Left renal cortex interstitium (tissue), 4 donors: Measurements from ENCODE around the gene CACNA1G. TPM values are rescaled to one million over a fixed set of nuclear protein-coding genes. Genes with fewer than 3 reads are reported as not detected.

Experiments
- DNase-seq, 4 donors: peaks; one replicate each; pipeline ENCODE4 v3.0.0-alpha.2; 2013; ENCODE audit warnings: low read depth in 4 of 4, low spot score in 2 of 4, missing footprints in 1 of 4
- polyA plus RNA-seq, 4 donors: library from polyadenylated mRNA; unstranded; fragments of 120-200 nt; gene quantifications; one replicate each; pipeline ENCODE4 v1.2.1, GENCODE V29; 2013; ENCODE audit not compliant: insufficient read length in 4 of 4

The CACNA1G gene
- polyA plus RNA-seq, 4 donors: 7.6 to 10.4 (median 8.1) TPM

- no peak for DNase-seq
Measured at GRCh38 chr17:50642071-50642721, 81.7 kb downstream of the CACNA1G start.

DNA sequence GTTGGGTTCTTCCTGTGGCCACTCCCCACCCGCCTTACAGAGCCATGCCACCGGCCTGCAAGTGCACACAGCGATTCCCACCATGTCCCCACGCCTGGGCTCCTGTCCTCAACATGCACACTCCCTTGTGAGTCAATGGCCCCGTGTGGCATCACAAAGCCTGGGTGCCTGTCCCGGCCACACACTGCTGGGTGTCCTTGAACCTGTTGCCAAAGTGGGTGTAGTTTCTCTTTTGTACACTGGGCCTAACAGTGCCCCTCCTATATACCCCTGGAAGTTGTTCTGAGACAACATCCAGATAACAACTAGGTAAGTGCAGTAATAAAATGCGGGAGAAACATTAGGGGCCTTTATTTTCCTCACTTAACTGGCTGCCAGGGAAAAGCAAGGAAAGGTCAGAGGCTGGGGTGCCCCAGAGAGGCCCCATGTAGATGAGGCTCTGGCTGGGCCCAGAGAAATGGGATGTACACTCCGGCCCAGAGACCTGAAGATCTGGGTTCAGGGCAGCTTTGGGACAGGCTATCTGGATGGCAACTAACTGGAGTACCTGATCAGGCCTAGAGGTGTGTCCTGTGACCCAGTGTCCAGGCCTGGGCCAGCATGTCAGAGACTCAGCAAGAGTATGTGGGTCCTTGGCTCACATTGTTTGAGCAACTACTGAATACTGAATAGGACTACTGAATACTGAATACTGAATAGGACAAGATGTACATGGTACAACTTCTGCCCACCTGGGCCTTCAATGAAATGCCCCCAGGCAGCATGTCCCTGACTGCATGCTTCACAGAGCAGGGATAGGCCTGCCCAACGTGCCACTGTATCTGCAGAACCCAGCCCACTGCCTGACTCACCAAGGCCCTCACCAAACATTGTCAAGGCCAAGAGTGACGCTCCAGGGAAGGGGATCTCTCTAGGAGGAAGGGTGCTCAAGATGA, 82.5 kb downstream of the CACNA1G start:
- DNase-seq: no peak

DNA sequence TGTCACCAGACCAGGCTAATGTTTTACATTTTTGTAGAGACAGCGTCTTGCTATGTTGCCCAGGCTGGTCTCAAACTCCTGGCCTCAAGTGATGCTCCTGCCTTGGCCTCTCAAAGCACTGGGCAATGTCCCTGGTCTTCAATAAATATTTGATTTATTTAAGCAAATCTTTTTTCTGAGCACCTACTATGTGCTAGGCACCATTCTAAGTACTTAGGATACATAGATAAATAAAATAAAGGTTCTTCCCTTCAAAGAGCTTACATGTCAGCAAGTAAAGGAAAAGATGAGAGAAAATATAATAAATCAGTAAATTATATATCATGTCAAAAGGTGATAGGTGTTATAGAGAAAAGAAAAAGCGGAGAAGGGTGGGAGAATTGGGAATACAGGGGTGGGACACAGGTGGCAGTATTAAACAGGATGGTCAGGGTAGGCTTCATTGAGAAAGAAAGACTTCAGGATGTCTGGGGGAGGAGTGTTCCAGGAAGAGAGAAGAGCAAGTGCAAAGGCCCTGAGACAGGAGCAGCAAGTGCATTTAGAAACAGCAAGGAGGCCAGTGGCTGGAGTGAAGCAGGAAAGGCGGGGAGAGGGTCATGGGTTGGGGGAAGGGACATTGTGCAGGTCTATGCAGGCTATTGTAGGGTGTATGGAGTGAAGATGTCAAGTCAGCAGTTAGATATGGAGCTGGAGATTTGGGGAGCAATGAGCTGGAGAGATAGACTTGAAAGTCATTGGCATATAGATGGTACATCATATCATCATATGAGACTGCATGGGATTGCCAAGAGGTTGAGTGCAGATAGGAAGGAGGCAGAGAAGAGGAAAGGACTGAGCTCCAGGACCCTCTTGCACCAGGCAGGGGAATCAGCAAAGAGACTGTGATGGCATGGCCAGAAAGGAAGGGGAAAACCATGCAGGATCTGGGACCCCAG, 85.5 kb downstream of the CACNA1G start:
- DNase-seq: no peak

DNA sequence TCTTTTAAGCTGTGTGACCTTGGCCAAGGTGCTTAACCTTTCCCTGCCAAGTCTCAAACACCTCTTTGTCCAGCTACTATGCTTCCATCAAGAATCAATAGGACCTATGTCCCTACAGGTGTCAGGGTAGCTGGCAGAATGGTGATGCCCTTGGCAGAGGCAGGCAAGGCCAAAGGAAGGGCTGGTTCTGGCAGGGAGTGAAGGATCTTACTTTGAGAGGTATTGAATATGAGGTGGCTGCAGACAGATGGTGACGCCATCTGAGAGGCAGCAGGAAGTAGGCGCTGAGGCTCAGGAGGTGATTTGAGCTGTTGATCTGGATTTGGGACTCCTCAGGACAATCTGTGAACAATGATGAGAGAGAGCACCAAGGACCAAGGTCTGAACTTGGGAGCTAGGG, 86.7 kb downstream of the CACNA1G start:
- no peak for DNase-seq

- DNase-seq: no peak
Measured at GRCh38 chr17:50649042-50649908, 88.8 kb downstream of the CACNA1G start.

GRCh38 chr17:50651661-50652060, 91.1 kb downstream of the CACNA1G start:
- DNase-seq: no peak

DNA sequence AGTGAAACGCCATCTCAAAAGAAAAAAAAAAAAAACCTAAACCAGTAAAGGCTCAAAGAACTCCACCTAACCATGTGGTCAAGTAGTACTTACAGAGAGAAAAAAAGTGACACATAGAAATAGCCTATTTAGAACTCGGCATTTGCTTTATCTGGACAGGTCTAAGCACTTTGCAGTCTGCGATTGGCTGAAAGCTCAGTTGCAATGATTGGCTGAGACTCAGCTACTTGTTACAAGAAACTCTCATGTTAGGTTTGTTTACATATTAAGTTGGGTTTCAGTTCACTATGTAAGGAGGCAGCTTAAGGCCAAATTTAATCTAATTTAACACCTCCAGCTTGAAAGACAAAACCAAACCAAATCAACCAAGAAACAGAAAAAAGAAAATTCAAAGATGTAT, 93.2 kb downstream of the CACNA1G start:
- DNase-seq: no peak

DNA sequence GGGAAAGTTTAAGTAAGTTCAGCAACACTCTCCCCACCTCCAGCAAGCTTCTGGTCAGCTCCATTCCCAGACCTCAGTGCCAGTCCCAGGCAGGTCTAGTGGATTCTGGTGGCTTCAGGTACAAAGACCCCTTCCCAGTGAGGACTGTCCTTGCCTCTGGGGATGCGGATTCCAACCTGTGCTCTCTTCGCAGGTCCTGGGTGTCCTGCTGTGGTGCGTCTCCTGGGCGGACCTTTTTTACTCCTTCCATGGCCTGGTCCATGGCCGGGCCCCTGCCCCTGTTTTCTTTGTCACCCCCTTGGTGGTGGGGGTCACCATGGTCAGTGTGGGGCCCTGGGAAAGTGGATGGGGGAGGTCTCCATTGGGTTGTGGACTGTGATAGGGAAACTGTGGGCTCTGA, 96.0 kb downstream of the CACNA1G start:
- no peak for DNase-seq

GRCh38 chr17:50657054-50657453, 96.5 kb downstream of the CACNA1G start:
- DNase-seq: no peak

- DNase-seq: no peak
Measured at GRCh38 chr17:50657627-50658026, 97.1 kb downstream of the CACNA1G start.

DNA sequence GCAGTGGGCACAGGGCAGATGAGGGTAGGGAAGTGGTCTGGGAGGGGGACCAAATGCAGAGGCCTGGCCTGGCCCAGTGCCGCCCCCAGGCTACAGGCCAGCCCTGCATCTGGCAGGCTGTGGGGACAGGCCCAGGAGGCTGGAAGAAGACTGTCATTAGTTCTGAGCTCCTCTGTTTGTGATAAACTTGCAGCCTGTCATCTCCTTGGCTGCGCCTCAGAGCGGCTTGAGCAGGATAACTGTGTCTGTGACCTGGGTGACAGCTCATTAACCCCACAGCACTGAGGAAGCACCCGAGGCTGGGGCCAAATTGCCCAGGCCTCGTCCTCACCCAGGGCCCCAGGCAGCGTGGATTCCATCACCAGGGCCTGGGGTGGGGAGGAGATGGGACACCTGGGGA, 98.1 kb downstream of the CACNA1G start:
- DNase-seq: no peak

DNA sequence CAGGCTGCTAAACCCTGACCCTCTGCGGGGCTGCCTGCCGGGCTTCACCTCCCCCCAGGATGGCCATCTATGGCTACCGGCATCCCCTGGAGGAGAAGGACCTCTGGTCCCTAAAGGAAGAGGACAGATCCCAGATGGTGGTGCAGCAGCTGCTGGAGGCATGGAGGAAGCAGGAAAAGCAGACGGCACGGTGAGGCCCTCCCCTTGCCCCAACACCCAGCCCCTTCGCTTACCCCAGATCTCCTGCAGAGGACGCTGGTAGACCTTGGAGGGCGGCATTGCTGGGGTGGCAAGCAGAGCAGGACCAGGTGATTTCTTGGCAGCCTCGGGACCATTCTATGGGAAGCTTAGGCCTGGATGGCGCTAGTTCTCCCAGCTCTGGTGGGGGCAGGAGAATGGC, 98.7 kb downstream of the CACNA1G start:
- no peak for DNase-seq

GRCh38 chr17:50660042-50660886, 99.7 kb downstream of the CACNA1G start:
- DNase-seq: no peak

GRCh38 chr17:50660887-50661345, 100.4 kb downstream of the CACNA1G start:
- DNase-seq: no peak

DNA sequence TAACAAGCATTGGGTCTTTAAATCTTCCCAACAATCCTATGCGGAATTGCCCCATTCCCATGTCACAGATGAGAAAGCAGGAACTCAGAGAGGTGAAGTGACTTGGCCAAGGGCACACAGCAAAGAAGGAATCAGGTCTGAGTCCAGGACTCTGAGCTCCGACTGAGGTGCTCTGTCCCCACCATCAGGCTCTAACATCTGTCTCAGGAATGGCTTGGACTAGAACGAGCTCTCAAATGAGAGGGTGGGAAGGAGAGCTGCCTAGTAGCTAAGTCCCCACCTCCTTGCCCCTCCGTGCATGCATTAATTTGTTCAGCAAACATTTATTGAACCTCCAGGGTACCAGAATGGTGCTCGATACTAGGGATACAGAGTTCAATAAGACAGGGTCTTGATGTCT, 100.8 kb downstream of the CACNA1G start:
- DNase-seq: no peak

DNA sequence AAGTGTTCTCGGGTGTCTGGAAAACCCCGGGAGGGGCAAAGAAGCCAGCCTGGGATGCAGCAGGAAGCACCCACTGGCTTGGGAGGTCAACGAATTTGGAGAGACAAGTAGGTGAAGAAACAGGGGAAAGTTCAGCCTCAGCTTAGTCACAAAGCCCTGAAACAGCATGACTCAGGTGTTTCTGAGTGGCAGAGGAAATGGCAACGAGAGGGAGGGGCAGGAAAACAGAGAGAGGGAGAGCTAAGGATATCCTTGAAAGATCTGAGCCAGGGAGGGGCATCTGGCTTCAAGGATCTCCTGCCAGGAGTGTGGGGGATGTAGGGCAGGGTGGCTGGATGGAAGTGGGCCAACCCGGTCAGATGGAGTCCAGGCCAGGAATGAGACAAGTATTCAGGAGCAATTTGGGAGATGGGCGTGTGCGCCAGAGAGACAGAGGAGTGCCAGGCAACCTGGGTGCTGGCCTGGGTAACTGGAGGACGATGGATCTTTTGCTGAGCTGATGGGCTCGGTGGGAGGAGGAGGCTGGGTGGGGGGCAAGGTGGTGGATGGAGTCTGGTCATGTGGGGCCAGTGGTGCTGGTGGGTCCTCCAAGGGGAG, 101.4 kb downstream of the CACNA1G start:
- no peak for DNase-seq

GRCh38 chr17:50662632-50663225, 102.2 kb downstream of the CACNA1G start:
- no peak for DNase-seq

GRCh38 chr17:50663812-50664374, 103.4 kb downstream of the CACNA1G start:
- DNase-seq: no peak
